ENCODE measurements around the gene GOLT1B.
A peak's percentile ranks its signal among the peaks of the same experiment; 100 is the strongest.

The GOLT1B gene

GRCh38 chr12:21526053-21526452, 24.5 kb downstream of the GOLT1B start, which contains the start of gene SPX:
SPX (plus strand) TSS chr12:21526296; CDS start chr12:21526473, 177 bp downstream.
- no peaks in the 10 kb centered on the region for H3K36me3 ChIP-seq (ENCODE audit: control insufficient read depth in 1 of 2, insufficient read depth in 2 of 2, low read length in 2 of 2)
- H3K4me1 ChIP-seq (ENCODE audit: control insufficient read depth in 1 of 2, insufficient read depth in 2 of 2, low read length in 2 of 2), result peaks cover 0 to 21% of the 10 kb centered on the region in 2 donors
- no peak within 1 kb of the TSS for H3K27ac ChIP-seq (ENCODE audit: low read length)
- peak within 1 kb of the TSS; percentile 53 to 80 for H3K4me3 ChIP-seq (ENCODE audit: low read depth in 1 of 2, low read length in 2 of 2)
- no peaks in the 10 kb centered on the region for H3K9me3 ChIP-seq (ENCODE audit: control insufficient read depth in 1 of 2, low read length in 2 of 2)
- no peaks in the 10 kb centered on the region for H3K27me3 ChIP-seq (ENCODE audit: low read depth, low read length)

- Histone ChIP-seq H3K27me3 (ENCODE audit: low read depth, low read length) (no peaks in the 10 kb centered on the region), H3K4me1 (ENCODE audit: control insufficient read depth in 1 of 2, insufficient read depth in 2 of 2, low read length in 2 of 2) (peaks cover 0 to 21% of the 10 kb centered on the region in 2 donors), H3K36me3 (ENCODE audit: control insufficient read depth in 1 of 2, insufficient read depth in 2 of 2, low read length in 2 of 2) (no peaks in the 10 kb centered on the region), H3K9me3 (ENCODE audit: control insufficient read depth in 1 of 2, low read length in 2 of 2) (no peaks in the 10 kb centered on the region), H3K27ac (ENCODE audit: low read length) (no peak overlapping the region), H3K4me3 (ENCODE audit: low read depth in 1 of 2, low read length in 2 of 2) (peak overlapping the region; percentile 53 to 80)
Observed at GRCh38 chr12:21526721-21527345, 25.2 kb downstream of the GOLT1B start.

- Histone ChIP-seq H3K27me3 (ENCODE audit: low read depth, low read length) (no peaks in the 10 kb centered on the region), H3K9me3 (ENCODE audit: control insufficient read depth in 1 of 2, low read length in 2 of 2) (no peaks in the 10 kb centered on the region), H3K4me3 (ENCODE audit: low read depth in 1 of 2, low read length in 2 of 2) (peak overlapping the region; percentile 53 to 80), H3K4me1 (ENCODE audit: control insufficient read depth in 1 of 2, insufficient read depth in 2 of 2, low read length in 2 of 2) (peaks cover 0 to 21% of the 10 kb centered on the region in 2 donors), H3K36me3 (ENCODE audit: control insufficient read depth in 1 of 2, insufficient read depth in 2 of 2, low read length in 2 of 2) (no peaks in the 10 kb centered on the region), H3K27ac (ENCODE audit: low read length) (no peak overlapping the region)
Observed at GRCh38 chr12:21527451-21528180, 26.0 kb downstream of the GOLT1B start.

- no peak overlapping the region for H3K27ac ChIP-seq (ENCODE audit: low read length)
- H3K4me3 ChIP-seq (ENCODE audit: low read depth in 1 of 2, low read length in 2 of 2), result no peak overlapping the region
- H3K4me1 ChIP-seq (ENCODE audit: control insufficient read depth in 1 of 2, insufficient read depth in 2 of 2, low read length in 2 of 2), result peaks cover 0 to 21% of the 10 kb centered on the region in 2 donors
- no peaks in the 10 kb centered on the region for H3K36me3 ChIP-seq (ENCODE audit: control insufficient read depth in 1 of 2, insufficient read depth in 2 of 2, low read length in 2 of 2)
- H3K9me3 ChIP-seq (ENCODE audit: control insufficient read depth in 1 of 2, low read length in 2 of 2), result no peaks in the 10 kb centered on the region
- H3K27me3 ChIP-seq (ENCODE audit: low read depth, low read length), result no peaks in the 10 kb centered on the region
Observed at GRCh38 chr12:21528953-21529352, 27.4 kb downstream of the GOLT1B start.

- H3K4me1 ChIP-seq (ENCODE audit: control insufficient read depth in 1 of 2, insufficient read depth in 2 of 2, low read length in 2 of 2), result peaks cover 0 to 21% of the 10 kb centered on the region in 2 donors
- no peak overlapping the region for H3K27ac ChIP-seq (ENCODE audit: low read length)
- no peak overlapping the region for H3K4me3 ChIP-seq (ENCODE audit: low read depth in 1 of 2, low read length in 2 of 2)
- no peaks in the 10 kb centered on the region for H3K9me3 ChIP-seq (ENCODE audit: control insufficient read depth in 1 of 2, low read length in 2 of 2)
- H3K27me3 ChIP-seq (ENCODE audit: low read depth, low read length), result no peaks in the 10 kb centered on the region
- H3K36me3 ChIP-seq (ENCODE audit: control insufficient read depth in 1 of 2, insufficient read depth in 2 of 2, low read length in 2 of 2), result no peaks in the 10 kb centered on the region
Observed at GRCh38 chr12:21529456-21529855, 27.9 kb downstream of the GOLT1B start.

GRCh38 chr12:21538061-21538653, 36.6 kb downstream of the GOLT1B start:
- H3K9me3 ChIP-seq (ENCODE audit: control insufficient read depth in 1 of 2, low read length in 2 of 2), result no peaks in the 10 kb centered on the region
- H3K4me1 ChIP-seq (ENCODE audit: control insufficient read depth in 1 of 2, insufficient read depth in 2 of 2, low read length in 2 of 2), result no peaks in the 10 kb centered on the region
- H3K36me3 ChIP-seq (ENCODE audit: control insufficient read depth in 1 of 2, insufficient read depth in 2 of 2, low read length in 2 of 2), result no peaks in the 10 kb centered on the region
- H3K27ac ChIP-seq (ENCODE audit: low read length), result no peak overlapping the region
- no peaks in the 10 kb centered on the region for H3K27me3 ChIP-seq (ENCODE audit: low read depth, low read length)
- H3K4me3 ChIP-seq (ENCODE audit: low read depth in 1 of 2, low read length in 2 of 2), result no peak overlapping the region

GRCh38 chr12:21539797-21540196, 38.2 kb downstream of the GOLT1B start:
- Histone ChIP-seq H3K4me3 (ENCODE audit: low read depth in 1 of 2, low read length in 2 of 2) (no peak overlapping the region), H3K36me3 (ENCODE audit: control insufficient read depth in 1 of 2, insufficient read depth in 2 of 2, low read length in 2 of 2) (no peaks in the 10 kb centered on the region), H3K27me3 (ENCODE audit: low read depth, low read length) (no peaks in the 10 kb centered on the region), H3K9me3 (ENCODE audit: control insufficient read depth in 1 of 2, low read length in 2 of 2) (no peaks in the 10 kb centered on the region), H3K4me1 (ENCODE audit: control insufficient read depth in 1 of 2, insufficient read depth in 2 of 2, low read length in 2 of 2) (no peaks in the 10 kb centered on the region), H3K27ac (ENCODE audit: low read length) (no peak overlapping the region)

- no peaks in the 10 kb centered on the region for H3K9me3 ChIP-seq (ENCODE audit: control insufficient read depth in 1 of 2, low read length in 2 of 2)
- no peaks in the 10 kb centered on the region for H3K4me1 ChIP-seq (ENCODE audit: control insufficient read depth in 1 of 2, insufficient read depth in 2 of 2, low read length in 2 of 2)
- H3K27ac ChIP-seq (ENCODE audit: low read length), result no peak overlapping the region
- H3K36me3 ChIP-seq (ENCODE audit: control insufficient read depth in 1 of 2, insufficient read depth in 2 of 2, low read length in 2 of 2), result no peaks in the 10 kb centered on the region
- H3K4me3 ChIP-seq (ENCODE audit: low read depth in 1 of 2, low read length in 2 of 2), result no peak overlapping the region
- H3K27me3 ChIP-seq (ENCODE audit: low read depth, low read length), result no peaks in the 10 kb centered on the region
Observed at GRCh38 chr12:21541773-21542172, 40.2 kb downstream of the GOLT1B start.

GRCh38 chr12:21542403-21542802, 40.8 kb downstream of the GOLT1B start:
- H3K4me1 ChIP-seq (ENCODE audit: control insufficient read depth in 1 of 2, insufficient read depth in 2 of 2, low read length in 2 of 2), result no peaks in the 10 kb centered on the region
- no peak overlapping the region for H3K4me3 ChIP-seq (ENCODE audit: low read depth in 1 of 2, low read length in 2 of 2)
- no peaks in the 10 kb centered on the region for H3K36me3 ChIP-seq (ENCODE audit: control insufficient read depth in 1 of 2, insufficient read depth in 2 of 2, low read length in 2 of 2)
- no peaks in the 10 kb centered on the region for H3K9me3 ChIP-seq (ENCODE audit: control insufficient read depth in 1 of 2, low read length in 2 of 2)
- no peaks in the 10 kb centered on the region for H3K27me3 ChIP-seq (ENCODE audit: low read depth, low read length)
- no peak overlapping the region for H3K27ac ChIP-seq (ENCODE audit: low read length)

- H3K27me3 ChIP-seq (ENCODE audit: low read depth, low read length), result no peaks in the 10 kb centered on the region
- H3K4me1 ChIP-seq (ENCODE audit: control insufficient read depth in 1 of 2, insufficient read depth in 2 of 2, low read length in 2 of 2), result no peaks in the 10 kb centered on the region
- no peaks in the 10 kb centered on the region for H3K9me3 ChIP-seq (ENCODE audit: control insufficient read depth in 1 of 2, low read length in 2 of 2)
- H3K36me3 ChIP-seq (ENCODE audit: control insufficient read depth in 1 of 2, insufficient read depth in 2 of 2, low read length in 2 of 2), result no peaks in the 10 kb centered on the region
- no peak overlapping the region for H3K27ac ChIP-seq (ENCODE audit: low read length)
- no peak overlapping the region for H3K4me3 ChIP-seq (ENCODE audit: low read depth in 1 of 2, low read length in 2 of 2)
Observed at GRCh38 chr12:21543151-21543550, 41.6 kb downstream of the GOLT1B start.

GRCh38 chr12:21545557-21545956, 44.0 kb downstream of the GOLT1B start:
- Histone ChIP-seq H3K27ac (ENCODE audit: low read length) (no peak overlapping the region), H3K4me1 (ENCODE audit: control insufficient read depth in 1 of 2, insufficient read depth in 2 of 2, low read length in 2 of 2) (no peaks in the 10 kb centered on the region), H3K27me3 (ENCODE audit: low read depth, low read length) (no peaks in the 10 kb centered on the region), H3K9me3 (ENCODE audit: control insufficient read depth in 1 of 2, low read length in 2 of 2) (no peaks in the 10 kb centered on the region), H3K36me3 (ENCODE audit: control insufficient read depth in 1 of 2, insufficient read depth in 2 of 2, low read length in 2 of 2) (no peaks in the 10 kb centered on the region), H3K4me3 (ENCODE audit: low read depth in 1 of 2, low read length in 2 of 2) (no peak overlapping the region)
